NCI-H146 treated with DMSO at 0.1 percent for 48 hours (cell line): ENCODE results near the gene ARHGAP27.
"Not testable (repeated sequence)": the region's sequence is repeated elsewhere in the genome, so short reads cannot be mapped to it uniquely, and the experiment has no call there.

Experiments
- DNase-seq: peaks from one replicate; lab custom pipeline; 2025; ENCODE audit not compliant: unreplicated experiment; lab: John Stamatoyannopoulos, UW

ARHGAP27 gene, protein sequence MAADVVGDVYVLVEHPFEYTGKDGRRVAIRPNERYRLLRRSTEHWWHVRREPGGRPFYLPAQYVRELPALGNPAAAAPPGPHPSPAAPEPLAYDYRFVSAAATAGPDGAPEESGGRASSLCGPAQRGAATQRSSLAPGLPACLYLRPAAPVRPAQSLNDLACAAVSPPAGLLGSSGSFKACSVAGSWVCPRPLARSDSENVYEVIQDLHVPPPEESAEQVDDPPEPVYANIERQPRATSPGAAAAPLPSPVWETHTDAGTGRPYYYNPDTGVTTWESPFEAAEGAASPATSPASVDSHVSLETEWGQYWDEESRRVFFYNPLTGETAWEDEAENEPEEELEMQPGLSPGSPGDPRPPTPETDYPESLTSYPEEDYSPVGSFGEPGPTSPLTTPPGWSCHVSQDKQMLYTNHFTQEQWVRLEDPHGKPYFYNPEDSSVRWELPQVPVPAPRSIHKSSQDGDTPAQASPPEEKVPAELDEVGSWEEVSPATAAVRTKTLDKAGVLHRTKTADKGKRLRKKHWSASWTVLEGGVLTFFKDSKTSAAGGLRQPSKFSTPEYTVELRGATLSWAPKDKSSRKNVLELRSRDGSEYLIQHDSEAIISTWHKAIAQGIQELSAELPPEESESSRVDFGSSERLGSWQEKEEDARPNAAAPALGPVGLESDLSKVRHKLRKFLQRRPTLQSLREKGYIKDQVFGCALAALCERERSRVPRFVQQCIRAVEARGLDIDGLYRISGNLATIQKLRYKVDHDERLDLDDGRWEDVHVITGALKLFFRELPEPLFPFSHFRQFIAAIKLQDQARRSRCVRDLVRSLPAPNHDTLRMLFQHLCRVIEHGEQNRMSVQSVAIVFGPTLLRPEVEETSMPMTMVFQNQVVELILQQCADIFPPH

DNA sequence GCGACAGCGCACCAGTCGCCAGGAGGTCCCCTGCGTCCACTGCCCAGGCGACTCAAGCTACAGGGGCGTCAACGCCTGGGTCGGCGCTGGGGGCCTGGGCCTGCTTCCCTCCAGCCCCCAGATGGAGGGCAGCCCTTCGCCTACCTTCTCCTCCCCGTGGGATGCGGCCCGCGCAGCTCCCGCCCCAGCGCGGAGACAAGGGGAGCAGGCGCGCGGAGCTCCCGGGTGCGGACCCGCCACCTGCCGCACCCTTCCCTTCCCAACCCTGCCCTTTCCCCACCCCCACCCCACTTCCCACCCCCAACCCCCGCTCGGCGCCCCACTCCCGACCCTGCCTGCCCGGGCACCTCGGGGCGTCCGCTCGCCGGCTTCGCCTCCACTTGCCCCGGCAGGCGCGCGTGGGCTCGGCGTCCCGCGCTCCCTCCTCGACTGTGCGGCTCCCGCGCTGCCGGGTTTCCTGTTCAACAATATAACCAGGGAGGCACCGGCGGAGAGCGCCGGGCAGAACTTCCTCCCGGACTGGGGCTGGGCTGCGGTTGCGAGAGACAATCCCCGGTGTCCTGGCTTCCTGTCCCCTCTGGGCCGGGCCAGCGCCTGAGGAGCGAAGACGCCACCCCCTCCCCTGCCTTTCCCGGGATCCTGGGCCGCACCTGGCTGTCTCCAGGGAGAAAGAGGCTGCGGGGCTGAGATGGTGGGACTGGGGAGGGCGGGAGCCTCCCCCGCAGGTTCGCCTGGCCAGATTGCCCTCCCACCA, at the start of gene ARHGAP27:
Gene ARHGAP27, minus strand, starts transcription at position 466 of the 754 bp plus-strand sequence. CDS start 2,591 bp downstream, outside the sequence.
- DNase-seq: no peak

DNA sequence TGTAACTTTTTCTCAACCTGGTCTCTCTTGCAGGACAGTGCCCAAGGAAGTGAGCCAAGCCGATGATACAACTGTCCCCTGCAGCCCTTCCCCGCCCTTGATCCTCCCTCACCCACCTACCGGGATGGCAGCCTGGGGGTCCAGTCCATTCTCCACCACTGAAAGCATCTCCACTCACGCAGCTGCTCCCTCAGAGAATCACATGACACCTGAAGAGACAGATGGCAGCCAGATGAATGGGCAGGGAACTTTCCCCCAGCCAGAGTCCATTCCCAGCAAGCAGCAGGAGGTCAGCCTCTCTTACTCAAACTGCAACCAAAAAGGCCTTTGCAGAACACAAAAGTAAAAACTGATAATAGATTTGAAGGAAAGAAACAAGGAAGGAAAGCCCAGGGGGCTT, 49.6 kb upstream of the ARHGAP27 start:
- DNase-seq: not testable (repeated sequence)

DNA sequence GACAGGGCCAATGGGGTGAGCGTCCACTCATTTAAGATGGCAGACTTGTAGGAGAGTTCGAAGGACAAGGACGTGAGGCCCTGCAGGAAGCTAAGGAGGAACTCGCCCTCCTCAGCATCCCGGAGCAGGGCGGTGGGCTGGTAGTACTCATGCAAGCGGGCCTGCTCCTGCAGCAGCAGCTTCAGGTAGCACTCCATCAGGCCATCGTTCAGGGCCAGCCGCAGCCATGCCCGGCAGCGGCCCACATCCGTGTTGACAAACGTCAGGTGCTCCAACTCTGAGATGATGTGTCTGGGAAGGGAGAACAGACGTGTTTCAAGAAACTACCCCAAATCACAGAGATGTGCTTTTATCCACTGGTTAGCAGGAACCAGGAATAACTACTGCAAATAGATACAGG, 42.8 kb upstream of the ARHGAP27 start:
- DNase-seq: not testable (repeated sequence)

DNA sequence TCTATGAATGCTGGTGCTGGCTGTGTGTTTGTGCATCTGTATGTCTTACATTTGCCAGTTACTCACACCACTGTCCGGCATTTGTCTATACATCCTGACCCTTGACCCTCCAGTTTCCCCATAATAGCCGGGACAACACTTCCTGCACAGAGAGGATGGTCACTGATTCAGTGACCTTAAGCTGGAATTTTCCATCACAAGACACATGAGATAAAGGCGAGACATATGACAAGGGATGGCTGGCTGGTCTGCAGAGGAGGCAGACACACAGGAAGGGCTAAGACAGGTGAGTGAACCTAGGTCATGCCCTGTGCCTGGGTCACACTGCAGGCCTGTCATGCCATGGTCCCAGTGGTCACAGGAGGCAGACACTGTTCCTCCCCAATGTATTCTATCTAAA, 39.6 kb upstream of the ARHGAP27 start:
- DNase-seq: not testable (repeated sequence)

DNA sequence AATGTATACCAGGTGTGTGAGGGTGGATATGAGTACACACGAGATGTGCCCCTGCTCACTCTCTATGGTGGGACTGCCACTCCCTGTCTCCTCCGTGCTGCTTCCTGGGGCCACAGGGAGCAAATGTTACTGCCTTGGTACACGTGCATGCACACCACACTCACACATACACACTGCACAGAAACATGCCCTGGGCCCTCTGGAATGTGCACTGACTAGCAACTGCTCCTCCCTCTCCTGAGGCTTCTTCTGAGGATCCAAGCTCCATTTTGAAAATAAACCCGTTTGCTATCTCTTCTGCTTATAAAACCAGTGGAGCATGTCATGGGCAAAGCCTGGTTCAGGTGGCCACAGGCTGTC, 36.5 kb upstream of the ARHGAP27 start:
- not testable (repeated sequence) for DNase-seq

DNA sequence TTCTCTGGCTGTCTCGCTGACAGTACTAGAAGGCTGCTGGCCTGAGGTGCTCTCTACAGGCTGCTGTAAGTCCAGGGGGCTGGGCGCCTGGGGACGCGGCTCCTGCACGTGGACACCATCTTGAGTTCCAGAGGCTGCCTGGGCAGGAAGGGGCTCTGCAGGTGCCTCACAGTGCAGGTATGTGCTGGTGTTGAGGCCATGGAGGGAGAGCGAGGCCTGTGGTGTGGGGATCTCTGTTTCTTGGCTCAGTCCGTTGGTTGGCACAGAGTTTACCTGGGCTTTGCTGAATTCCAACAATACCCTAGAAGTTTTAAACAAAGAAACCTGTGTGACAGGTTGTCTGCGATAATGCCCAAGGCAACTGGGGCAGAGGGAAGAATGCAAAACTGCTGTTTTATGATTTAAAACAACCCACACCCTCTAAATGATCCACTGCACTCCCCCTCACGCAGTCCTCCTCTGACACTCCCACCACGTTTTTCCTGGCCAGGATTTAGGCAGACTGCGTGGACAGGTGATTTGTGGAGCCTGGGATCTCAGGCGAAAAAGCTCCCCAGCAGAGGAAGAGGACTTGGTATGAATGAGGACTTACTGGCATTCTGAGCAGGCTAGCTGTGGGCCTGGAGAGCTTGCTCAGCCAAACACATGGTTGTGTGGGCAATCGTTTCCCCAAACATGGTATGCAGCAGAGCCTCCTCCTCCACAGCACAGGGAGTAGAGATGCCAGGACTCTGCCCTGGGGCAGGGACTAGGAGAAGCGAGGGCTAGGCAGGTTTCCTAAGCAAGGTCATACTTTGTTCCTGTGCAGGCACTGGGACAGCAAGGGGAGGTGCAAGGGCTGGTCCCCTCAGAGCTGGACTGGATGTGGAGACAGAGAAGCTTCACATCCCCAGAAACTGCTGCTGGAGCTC, 35.9 kb upstream of the ARHGAP27 start:
- not testable (repeated sequence) for DNase-seq

DNA sequence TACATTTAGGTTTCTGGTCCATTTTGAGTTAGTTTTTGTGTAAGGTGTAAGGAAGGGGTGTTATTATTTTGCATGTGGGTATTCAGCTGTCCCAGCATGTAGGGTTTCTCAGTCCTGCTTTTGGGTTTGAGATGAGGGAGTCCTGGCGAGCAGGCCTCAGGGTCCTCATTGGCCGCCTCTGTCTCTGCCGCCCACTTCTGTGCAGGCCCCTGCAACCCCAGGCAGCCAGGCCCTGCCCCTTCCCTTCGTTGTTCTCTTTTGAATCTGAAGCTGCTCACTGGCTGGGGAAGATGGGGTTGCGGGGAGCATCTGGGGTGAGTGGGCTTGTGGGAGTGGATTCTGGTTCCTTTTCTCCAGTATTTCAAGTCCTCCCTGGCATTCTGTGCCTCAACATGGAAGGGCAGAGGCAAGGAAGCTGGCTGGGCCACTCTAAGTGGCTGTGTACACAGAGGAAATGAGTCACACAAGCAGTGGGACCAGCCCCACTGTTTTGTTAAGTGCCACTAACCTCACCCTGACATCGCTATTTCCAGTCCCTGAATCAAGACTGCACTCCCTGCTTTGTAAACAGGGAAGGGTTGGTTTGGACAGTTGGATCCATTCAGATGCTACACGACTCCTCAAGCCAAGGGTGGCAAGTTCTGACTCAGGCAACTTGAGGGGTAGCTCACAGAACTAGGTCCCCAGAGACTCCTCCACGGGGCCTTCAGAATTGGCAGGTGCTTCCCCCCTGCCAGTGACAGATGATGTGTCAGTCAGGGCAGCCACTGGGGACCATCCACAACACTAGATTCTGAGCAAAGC, 29.1 kb upstream of the ARHGAP27 start:
- DNase-seq: not testable (repeated sequence)

DNA sequence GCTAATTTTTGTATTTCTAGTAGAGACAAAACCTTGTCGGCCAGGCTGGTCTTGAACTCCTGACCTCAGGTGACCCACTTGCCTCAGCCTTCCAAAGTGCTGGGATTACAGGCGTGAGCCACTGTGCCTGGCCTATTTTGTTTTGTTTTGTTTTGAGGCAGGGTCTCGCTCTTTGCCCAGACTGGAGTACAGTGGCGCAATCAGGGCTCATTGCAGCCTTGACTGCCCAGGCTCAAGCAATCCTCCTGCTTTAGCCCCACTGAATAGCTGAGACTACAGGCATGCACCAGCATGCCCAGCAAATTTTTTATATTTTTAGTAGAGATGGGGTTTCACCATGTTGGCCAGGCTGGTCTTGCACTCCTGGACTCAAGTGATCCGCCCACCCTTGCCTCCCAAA, 27.8 kb upstream of the ARHGAP27 start:
- not testable (repeated sequence) for DNase-seq

DNA sequence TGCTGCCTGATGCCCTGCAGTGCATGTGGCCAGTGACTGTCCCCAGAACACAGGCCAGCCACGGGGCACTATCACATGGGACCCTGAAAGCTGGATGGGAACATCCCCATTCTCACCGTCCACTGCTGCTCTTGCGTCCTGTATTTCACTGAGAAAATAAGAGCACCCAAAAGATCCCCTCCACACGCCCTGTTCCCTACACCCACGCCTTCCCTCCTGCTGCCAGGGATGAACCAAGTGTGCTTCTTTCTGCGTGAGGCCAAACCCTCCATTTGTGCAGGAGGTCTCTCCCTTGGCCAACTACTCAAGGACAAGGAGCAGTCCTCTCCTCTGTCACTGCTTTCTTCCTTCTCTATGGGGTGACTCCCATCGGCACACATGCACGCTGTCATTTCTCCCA, 21.7 kb upstream of the ARHGAP27 start:
- not testable (repeated sequence) for DNase-seq

DNA sequence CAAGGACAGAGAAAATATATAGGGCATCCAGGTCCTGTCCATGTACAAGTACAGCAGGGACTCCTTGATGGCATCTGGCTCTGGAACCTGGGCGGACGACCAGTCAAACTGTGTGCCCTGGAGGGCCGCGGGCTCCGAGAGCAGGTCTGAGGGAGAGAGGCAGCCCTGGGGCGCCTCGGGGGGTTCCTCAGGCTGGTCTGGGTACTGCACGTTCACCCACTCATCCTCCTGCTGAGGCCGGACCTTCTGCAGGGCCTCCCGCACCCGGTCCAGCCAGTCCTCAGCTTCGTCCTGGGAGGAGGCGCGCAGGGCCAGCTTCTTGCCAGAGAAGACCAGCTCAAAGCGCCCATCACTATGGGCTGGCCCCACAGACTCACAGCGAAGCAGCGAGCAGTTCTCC, 21.1 kb upstream of the ARHGAP27 start:
- not testable (repeated sequence) for DNase-seq

DNA sequence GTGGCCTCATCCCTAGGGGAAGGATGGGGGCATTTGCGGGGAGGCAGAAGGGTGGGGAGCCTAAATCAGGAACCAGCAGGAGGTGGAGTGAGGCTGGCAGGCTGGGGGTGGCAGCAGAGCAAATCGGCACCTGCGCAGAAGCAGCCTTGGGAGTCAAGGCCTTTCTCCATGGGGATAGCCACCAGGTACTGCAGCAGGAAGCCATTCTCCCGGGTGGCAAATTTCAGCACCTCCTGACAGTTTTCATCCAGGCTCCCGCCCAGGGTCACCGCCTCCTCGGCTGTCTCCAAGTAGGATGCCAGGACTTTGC, 20.5 kb upstream of the ARHGAP27 start:
- DNase-seq: not testable (repeated sequence)

DNA sequence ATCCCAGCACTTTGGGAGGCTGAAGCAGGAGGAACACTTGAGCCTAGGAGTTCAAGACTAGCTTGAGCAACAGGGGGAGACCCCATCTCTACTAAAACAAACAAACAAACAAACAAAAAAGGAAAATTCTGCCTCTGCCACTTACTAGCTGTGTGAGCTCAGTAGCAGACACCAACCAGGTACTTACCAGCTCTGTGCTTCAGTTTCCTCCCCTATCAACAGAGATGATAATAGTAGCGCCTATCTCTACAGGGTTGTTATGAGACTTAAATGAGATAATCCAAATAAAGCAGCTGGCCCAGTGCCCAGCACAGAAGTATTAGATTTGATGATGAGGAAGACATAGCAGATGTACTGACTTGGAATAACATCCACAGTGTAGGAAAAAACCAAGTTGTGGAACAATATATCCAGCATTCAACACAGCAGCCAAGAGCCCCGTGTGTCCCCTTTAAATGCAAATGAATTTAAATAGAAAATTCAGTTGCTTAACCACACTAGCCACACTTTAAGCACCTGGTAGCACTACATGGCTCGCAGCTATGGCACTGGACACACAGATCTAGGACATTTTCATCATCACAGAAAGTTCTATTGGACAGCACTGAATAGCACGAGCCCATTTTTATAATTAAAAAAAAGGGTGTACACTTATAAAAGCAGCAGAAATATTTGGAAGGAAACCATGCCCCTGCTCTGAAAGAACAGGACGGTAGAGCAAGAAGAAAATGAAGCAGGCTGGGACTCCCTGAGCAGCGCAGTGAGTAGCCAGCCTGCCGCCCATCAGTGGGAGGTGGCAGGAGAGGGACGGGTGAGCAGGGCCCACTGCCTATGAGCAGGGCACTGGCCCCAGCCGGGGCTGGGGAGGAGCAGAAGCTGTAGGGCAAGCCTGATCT, 19.9 kb upstream of the ARHGAP27 start:
- not testable (repeated sequence) for DNase-seq

DNA sequence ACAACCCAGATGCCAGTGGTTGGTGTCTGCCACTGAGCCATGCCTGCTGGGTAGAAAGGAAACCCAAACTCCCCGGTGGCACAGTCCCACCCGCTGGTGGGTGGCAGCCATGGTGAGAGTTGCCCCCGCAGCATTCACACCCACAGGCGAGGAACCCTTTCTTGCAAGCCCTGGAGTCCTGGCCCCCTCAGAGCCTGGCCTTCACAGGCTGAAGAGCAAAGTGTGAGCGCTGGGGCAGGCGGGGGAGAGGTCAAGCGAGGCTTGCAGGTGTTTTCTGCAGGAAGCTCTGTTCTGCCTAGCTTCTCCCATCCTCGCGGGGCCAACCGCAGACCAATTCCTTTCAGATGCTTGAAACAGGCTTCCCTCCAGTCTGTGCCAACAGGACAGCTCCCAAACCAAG, 19.0 kb upstream of the ARHGAP27 start:
- not testable (repeated sequence) for DNase-seq

DNA sequence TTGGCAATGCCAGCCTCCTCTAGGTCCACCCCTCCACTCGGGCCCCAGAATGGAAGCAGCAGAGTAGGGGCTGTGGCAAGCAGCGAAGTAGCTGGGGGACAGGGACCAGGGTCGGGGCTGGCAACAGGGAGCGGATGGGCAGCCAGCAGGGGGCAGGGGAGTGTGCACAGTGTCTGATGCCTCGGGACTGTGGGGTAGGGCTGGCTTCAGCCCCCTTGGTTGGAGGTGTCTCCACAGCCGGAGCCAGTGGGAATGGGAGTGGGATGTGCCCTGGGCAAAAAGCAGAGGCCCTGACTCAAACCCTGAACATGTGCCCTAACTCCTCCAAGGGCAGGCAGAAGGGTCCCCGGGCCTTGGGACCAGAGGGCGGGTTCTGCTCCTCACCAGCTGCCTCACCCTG, 18.5 kb upstream of the ARHGAP27 start:
- DNase-seq: no peak

DNA sequence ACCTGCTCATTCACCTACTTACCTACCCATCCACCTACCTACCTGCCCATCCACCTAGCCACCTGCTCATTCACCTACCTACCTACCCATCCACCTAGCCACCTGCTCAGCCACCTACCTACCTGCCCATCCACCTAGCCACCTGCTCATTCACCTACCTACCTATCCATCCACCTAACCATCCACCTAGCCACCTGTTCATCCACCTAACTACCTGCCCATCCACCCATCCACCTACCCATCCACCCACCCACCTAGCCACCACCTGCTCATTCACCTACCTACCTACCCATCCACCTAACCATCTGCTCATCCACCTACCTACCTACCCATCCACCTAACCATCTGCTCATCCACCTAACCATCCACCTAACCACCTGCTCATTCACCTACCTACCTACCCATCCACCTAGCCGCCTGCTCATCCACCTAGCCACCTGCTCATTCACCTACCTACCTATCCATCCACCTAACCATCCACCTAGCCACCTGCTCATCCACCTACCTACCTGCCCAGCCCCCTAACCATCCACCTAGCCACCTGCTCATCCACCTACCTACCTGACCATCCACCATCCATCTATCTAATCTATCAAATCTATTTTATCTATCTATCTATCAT, 17.1 kb upstream of the ARHGAP27 start:
- DNase-seq: not testable (repeated sequence)

DNA sequence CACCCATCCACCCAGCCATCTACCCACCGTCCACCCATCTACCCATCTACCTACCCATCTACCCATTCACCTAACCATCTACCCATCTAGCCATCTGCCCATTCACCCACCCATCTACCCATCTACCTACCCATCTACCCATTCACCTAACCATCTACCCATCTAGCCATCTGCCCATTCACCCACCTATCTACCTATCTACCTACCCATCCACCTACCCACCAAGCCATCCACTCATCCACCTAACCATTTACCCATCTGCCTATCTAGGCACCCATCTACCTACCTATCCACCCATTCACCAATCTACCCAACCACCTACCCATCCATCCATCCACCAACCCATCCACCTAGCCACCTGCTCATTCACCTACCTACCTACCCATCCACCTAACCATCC, 16.6 kb upstream of the ARHGAP27 start:
- not testable (repeated sequence) for DNase-seq

DNA sequence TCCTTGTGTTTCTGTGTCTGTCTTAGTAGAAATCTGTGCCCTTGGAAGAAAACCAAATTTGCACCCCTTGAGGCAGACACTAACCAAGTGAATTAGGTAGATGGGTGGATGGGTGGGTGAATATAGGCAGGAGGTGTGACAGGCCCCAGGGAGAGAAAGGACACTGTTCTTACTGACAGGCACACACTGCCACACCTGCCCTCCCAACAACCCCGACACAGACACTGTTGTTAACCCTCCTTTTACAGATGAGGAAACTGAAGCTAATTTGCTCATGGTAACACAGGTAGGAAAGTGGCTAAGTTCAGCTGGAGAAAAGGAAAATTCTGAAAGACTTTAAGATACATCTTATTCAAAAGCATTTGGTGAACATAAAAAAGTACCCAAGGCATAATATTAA, 15.8 kb upstream of the ARHGAP27 start:
- DNase-seq: not testable (repeated sequence)

DNA sequence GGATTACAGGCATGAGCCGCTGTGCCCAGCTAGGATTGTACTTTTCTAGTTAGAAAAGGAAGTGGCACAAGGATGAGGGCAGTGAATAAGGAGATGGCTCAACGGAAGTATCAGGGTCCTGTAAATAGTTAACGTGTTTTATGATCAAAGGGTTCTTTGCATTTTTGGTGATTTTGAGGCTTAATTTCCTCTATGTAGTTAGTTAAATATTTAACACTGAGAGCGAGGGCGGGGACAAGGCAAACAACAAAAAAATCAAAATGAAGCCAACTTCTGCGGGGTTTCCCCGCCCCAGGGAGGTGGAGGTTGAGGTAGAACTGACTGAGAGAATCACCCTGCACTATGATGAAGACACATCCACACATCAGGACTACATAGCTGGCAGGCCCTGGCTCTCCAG, 15.4 kb upstream of the ARHGAP27 start:
- not testable (repeated sequence) for DNase-seq
